Measurements from ENCODE around the gene FXYD5.
"Not testable (repeated sequence)": the region's sequence is repeated elsewhere in the genome, so short reads cannot be mapped to it uniquely, and the experiment has no call there.

Gene FXYD5

DNA sequence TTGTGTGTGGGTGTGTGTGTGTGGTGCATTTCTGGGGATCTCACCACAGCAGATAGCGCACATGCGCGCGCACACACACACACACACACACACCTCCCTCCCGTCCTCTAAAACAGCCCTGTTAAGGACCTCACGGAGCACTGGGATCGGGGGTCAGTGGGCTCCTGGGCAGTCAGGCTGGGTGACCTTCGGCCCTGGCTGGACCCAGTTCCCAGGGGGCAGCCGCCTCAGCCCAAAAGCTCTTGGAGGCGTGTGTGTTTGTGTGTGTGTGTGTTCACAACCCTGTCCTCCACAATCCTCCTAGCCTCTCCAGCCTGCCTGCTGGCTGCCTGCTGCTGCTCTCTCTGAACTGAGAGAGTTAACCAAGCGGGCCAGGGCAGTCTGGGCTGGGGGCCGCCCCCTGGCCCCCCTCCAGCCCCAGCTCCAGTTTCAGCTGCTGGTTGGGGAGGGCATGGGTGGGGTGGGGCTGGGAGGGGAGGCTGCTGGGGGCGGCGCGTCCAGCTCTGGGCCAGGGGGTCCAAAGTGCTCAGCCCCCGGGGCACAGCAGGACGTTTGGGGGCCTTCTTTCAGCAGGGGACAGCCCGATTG, 16.1 kb upstream of the FXYD5 start, which contains the start of gene FXYD1:
TSS of gene FXYD1 (plus strand) at position 520 of the 588 bp plus-strand sequence. CDS start 1,256 bp downstream, outside the sequence.
- DNase-seq (ENCODE audit: low spot score) = no peak

DNA sequence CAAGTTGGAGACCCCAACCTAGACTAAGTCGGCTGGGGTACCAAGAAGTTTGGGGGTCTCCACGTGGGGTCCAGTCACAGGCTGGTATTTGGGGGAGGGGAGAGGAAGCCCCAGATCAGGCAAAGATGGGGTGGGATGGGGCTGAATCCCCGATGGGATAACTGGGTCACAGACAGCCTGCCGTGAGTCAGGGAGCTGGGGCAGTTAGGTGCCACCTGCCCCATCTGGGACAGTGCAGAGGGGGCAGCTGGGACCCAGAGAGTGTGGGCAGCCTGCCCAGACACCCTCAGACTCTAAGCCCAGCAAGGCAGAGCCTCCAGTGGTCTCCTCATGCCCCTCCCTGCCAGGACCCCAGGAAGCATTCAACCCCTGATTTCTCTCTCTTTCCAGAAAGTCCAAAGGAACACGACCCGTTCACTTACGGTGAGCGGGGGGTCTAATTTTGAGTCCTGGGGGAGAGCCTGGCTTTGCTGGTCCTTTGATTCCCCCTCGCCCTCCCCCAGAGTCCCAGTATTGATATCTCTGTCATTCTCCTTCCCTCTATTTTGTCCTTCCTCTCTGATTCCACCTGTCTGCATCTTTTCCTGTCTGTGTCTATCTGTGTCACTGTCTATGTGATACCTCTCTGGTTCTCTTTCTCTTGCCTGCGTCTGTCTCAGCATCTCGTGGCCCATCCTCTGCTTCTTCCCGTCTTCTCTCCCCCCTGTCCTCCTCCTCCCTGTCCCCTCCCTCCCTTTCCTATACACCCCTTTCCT, 14.2 kb upstream of the FXYD5 start:
- no peak for DNase-seq (ENCODE audit: low spot score)

DNA sequence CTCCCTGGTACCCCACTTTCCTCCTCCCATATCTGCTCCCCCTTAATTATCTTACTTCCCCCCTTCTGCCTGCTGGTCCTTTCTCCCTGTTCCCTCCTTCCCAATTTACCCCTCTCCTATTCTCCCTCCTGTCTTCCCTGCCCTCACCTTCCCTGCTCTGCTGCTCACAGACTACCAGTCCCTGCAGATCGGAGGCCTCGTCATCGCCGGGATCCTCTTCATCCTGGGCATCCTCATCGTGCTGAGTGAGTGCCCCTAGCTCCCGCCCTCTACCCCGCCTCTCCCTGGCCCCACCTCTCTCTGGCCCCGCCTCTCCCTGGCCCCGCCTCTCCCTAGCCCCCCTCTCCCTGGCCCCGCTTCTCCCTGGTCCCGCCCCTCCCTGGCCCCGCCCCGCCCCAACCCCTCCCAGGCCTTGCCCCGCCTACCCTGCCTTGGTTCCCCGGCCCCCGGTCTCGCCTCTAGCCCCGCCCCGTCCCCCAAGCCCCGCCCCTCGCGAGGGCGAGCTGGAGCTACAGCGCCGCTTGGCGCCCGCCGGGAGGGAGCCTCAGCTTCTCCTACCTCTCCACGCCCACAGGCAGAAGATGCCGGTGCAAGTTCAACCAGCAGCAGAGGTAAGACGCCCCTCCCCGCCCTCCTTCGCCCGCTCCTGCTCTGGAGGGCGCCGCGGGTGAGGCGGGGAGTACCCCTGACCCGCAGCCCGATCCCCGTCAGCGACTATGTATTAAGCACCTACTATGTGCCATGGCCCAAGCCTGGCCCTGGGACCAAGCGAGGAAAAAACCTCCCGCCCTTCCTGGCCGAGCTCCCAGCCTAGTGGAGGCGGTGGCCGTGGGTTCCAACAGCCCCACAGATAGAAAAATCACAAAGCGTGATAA, 13.3 kb upstream of the FXYD5 start:
- peak; percentile 96 for DNase-seq (ENCODE audit: low spot score)

DNA sequence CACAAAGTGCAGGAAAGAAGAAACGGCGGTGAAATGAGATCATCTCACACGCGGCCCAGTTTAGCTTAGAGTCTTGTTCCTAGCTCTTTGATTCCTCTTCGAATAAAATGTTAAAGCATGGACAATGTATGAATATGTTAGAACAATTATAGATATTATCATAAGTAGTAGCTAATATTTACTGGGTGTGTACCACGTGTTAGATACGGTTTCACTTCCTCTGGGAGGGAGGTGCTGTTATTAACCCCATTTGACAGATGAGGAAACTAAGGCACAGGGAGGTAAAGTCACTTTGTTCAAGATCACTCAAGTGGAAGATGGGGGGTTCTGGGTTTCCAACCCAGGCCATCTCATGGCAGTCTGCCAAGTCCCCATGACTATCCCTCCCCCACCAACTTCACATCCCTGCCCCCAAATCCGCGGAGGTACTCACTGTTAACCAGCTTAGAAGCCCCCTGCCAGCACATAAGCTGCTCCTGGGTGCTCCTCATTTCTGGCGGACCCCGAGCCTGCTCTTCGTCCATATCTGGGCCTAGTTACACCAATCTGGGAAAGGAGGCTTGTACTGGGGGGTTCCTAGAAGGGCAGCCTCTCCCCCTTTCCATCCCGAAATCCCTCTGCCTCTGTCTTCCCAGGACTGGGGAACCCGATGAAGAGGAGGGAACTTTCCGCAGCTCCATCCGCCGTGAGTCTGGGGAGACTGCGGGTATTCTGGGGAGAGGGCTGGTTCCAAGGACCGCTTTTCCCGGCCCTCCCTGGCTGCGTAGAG, 12.5 kb upstream of the FXYD5 start:
- no peak for DNase-seq (ENCODE audit: low spot score)

DNA sequence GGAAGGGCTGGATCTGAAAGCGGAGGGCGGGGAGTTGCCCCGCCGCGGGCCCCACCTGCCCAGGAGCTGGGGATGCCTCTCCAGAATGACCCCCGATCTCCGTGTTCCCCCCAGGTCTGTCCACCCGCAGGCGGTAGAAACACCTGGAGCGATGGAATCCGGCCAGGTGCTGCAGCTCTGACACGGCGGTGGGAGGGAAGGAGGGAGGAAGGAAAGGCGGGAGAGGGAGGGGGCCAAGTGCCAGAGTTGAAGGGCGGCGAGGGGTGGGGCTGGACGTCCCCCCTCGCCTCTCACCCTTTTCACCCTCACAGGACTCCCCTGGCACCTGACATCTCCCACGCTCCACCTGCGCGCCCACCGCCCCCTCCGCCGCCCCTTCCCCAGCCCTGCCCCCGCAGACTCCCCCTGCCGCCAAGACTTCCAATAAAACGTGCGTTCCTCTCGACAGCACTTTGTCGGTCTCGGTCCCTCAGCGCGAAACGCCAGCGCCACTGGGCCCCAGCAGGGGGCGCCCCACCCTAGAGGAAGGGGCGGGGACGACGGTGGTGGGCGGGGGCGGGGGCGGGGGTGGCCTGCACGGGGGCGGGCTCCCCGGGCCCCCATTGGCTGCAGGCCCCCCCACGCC, 11.8 kb upstream of the FXYD5 start:
- DNase-seq (ENCODE audit: low spot score) = peak; percentile 78

DNA sequence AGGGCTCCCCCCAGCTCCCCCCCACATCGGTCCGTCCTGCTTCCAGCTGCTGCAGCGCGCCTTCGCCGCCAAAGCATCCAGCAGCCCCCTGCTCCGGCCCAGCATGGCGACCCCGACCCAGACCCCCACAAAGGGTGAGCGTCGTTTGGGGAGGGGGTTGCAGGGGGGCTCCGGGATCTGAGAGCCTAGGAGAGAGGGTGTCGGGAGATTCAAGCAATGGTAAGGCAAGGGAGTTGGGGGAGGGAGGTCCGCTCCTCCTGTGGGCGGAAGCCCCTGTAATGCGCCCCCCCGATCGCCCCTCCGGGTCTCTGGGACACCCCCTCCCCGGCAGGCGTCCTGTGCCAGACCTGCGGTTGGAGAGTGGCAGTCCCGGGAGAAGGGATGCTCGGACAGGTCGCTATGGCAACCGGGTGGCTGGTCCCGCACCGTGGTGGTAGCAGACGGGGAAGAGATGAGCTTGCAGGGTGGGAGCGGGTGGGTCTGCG, 11.3 kb upstream of the FXYD5 start, which contains the start of gene FXYD7:
TSS of gene FXYD7 (plus strand) at position 25 of the 485 bp plus-strand sequence. CDS start at position 104, 79 bp downstream.
- no peak for DNase-seq (ENCODE audit: low spot score)

DNA sequence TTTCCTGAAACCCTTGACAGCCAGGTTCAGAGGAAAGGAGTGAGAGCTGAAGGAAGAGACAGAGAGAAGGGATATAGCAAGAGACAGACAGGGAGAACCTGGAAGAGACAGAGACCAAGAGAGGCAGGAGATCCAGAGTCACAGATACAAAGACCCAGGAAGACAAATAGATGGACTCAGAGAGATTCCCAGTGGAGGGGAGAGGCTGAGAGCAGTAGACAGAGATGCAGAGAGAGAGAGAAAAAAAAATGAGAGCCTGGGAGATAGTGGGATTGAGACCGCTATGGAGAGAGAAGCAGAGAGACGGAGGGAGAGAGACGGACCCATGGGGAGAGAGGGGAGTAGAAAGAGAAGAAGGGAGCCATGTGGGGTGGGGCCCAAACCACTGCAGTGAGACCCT, 10.7 kb upstream of the FXYD5 start:
- no peak for DNase-seq (ENCODE audit: low spot score)

DNA sequence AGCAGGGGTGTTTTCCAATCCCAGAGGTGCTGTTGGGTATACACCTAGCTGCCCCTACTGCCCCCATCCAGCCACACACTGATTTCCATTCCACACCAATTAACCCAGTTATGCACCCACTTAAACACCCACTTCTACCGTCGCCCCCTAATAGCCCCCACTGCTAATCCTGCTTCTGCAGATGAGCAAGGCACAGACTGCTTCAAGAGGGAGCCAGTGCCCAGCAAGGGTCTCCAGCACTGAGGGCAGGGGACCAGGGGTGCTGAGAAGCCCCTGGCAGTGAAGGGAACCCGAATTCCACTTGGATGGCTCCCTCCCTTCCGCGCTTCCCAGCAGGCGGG, 10.3 kb upstream of the FXYD5 start:
- DNase-seq (ENCODE audit: low spot score) = no peak

DNA sequence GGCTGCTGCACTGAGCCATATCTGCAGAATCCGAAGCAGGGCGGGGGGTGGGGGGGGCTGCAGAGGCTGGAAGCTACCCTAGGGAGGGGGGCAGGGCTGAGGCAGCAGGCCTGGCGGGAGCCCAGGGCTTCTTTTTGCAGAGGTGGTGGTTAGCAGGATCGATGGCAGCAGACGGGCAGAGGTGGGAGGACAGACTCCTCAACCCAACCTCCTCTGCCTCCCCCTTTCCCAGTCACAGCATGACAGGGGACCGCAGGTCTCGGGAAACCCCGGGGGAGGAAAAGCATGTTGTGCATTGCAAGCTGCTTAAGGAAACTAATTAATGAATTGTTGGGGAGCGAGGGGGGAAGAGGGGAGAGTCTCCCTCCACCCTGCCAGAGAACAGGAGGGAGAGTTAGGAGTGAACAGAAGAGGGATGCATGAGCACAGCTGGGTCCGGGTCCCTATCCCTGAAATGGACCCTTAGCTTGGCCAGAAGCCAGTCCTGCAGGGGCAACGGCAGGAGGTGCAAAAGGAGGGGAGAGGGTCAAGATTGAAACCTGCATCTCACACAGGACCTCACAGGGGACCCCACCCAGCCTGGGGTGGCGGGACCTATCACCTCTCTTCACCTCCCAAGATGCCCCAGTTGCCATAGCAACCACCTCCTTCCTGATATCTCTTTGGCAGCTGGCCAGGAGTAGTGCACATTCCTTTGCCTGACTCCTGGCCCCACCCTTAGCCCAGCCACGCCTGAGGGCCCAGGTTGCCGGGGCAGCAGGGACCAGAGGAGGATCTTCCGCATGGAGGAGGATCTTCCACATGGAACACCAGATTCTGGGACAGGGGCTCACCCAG, 9.7 kb upstream of the FXYD5 start:
- no peak for DNase-seq (ENCODE audit: low spot score)

DNA sequence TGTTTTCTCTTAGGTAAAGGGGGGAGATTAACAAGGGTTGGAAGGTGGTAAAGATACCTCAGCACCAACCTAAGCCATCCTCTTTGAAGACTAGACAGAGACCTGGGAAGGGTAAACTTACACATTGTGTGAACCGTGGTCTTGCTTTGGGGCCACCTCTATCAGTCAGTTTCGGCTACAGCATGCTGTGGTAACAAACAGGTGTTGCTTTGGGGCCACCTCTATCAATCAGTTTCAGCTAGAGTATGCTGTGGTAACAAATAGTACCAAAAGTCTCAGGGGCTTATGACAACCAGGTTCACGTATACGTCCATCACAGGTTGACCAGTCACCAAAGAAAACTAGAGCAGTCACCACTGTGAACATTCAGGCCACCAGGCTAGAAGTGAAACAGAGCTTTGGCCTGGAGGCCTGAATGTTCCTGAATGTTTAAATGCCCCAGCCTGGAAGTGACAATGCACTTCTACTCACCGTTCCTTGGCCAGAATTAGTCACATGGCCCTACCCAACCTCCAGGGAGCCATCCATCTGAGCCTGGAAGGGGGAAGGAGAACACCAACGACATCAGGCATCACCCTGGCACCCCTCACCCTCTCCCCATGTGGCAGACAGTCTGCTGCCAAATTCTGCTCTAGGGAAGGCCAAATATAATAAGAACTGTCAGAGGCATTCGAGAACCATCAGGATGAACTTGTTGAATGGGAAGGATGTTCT, 7.6 kb upstream of the FXYD5 start:
- DNase-seq (ENCODE audit: low spot score) = no peak

DNA sequence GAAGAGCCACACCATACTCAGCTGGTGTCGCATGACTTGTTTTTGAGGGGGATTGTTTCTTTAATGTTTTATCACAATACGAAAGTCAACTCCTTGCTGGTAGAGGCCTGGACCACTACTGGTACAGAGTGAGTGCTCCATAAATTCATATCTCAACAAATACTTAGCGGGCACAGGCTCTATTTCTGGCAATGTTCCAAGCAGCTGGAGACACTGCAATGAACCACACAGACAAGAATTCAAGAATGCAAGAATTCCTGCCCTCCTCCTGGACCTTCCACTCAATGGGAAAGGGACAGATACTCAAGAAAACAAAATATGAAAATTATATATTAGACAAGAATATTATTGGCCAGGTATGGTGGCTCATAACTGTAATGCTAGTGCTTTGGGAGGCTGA, 5.1 kb upstream of the FXYD5 start:
- DNase-seq (ENCODE audit: low spot score) = no peak

DNA sequence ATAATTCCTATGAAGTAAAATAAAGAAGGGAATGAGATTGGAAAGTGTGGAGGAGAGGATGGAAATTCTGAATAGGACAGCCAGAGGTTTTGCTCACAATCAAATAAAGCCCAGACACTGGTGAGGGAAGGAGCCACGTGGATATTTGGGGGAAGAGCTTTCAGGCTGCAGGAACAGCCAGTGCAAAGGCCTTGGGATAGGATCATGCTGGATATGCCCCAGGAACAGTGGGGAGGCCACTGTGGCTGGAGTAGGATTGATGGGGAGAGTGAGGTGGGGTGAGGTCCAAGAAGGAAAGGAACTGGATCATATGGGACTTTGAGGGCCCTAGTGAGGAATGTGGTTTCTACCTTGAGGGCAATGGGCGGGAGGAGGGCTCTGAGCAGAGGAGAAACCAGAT, 4.1 kb upstream of the FXYD5 start:
- no peak for DNase-seq (ENCODE audit: low spot score)

DNA sequence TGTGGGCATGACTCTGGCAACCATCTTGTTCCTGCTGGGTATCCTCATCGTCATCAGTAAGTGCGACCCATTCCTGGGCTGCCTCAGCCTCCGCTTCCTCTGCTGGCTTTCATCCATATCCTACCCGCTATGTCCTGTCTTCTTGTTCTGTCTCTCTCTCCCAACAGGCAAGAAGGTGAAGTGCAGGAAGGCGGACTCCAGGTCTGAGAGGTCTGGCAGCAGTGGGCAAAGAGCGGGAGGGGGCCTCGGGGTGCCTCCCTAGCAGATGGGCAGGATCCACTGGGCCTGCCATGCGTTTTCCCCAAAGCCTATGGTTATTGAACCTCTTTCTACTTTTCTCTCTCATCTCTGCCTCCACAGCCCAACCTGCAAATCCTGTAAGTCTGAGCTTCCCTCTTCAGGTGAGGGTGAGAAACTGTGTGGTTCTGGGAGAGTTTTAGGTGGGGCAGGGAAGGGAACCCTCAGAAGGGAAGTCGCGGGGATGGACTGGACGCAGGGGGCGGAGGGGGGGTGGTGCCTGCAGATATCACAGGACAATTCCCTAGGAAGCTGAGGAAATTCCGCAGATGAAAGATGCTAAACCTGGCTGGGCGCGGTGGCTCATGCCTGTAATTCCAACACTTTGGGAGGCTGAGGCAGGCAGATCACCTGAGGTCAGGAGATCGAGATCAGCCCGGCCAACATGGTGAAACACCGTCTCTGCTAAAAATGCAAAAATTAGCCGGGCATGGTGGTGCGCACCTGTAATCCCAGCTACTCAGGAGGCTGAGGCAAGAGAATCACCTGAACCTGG, 3.1 kb upstream of the FXYD5 start:
- DNase-seq (ENCODE audit: low spot score) = no peak

DNA sequence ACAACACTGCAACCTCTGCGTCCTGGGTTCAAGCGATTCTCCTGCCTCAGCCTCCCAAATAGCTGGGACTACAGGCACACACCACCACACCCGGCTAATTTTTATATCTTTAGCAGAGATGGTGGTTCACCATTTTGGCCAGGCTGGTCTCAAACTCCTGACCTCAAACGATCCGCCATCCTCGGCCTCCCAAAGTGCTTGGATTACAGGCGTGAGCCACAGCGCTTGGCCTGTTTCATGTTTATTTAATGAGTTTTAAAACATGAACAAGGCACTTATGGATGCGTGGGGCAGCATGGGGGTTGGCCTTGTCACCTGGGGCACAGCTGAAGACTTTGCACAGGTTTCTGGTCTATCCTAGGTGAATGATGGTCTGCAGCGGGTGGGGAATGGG, 1.4 kb upstream of the FXYD5 start:
- DNase-seq (ENCODE audit: low spot score) = not testable (repeated sequence)

DNA sequence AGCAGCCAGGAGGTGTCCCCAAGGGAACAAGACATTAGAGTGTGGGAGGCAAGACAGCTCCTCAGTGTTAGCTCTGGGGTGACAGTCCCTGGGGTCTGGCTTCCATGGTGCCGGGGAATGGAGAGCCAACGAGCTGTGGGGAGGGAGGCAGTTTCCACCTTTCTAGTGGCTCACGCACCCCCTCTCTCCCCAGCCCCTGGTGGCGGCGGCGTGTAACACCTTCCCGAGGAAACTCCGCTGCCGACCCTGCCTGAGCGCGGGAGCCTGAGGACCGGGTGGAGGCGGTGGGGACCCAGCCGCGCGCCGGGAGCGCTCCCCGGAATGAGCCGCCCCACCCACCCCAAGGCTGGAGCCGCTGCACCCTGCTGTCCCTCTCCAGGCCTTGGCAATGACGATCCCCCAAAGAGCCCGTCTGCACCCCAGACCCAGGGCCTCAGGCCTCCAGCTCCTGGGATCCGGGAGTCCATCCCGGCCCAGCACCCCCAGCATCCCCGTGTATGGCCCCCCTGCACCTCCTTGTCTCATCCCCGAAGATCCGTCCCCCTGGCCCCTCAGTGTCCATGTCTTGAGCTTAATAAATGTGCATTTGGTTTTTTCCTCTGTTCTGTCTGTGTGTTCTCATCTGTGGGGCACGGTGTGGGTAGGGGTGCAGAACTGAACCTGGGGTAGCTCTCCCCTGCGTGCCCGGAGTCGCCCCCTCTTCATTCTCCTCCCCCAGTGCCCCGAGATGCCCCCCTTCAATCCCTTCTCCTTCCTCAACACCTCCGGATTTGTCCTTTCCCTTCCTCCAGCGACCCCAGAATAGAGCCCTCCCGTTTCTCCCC, 622 bp upstream of the FXYD5 start:
- peak; percentile 68 for DNase-seq (ENCODE audit: low spot score)

DNA sequence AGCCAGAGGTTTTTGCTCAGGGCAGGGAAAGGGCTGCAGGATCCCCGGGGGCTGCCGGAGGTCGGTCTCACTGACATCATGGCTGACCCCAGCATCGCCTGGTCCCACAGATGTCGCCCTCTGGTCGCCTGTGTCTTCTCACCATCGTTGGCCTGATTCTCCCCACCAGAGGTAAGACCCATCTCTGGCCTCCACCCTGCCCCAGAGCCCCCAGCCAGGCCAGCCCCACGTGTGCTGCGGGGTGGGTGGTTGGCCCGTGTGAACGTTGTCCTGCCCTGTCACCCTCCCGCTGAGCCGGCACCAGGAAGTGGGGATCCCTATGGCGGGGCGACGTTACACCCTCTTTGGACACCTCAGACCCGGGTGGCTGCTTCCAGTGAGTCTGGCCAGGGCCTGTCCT, 906 bp downstream of the FXYD5 start:
- DNase-seq (ENCODE audit: low spot score) = peak; percentile 37

DNA sequence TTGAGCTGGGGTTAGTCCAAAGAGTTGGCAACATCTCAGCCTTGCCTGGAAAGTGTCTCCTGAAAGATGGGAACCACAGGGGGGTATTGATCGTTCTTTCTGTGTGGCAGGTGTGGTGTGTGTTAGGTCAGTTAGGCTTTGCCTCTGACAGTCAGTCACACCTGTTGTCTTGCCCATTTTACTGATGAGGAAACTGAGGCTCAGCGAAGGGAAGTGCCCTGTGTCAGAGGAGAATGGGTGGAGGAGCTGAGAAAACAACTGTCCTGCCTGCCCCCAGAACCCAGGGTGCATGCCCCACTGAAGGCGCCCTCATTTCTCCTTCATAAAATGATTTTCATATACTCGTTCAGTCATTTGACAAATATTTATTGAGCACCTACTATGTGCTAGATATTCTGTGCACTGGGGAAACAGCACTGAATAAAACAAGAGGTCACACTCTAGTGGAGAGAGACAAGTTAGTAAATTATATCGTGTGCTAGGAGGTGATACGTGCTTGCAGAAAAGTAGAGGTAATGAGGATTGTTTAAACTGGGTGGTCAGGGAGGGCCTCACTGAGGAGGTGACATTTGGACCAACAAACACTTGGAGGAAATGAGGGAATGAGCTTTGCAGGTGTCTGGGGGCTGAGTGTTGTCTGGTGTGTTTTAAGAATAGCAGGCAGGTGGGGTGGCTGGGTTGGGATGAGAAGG, 1.6 kb downstream of the FXYD5 start:
- no peak for DNase-seq (ENCODE audit: low spot score)

DNA sequence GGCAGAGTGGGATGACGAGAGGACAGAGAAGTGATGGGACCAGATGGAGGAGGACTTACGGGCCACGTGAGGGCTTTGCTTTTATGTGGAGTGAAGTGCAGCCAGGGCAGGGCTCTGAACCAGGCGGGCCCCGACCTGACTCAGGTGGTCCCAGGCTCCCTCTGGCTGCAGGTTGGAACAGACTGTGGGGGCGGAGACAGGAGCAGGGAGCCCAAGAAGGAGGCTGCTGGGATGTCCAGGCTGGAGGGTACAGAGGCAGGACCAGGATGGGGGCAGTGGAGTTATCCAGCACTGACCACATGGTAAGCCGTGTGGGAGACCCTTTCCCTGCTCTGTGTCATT, 2.1 kb downstream of the FXYD5 start:
- DNase-seq (ENCODE audit: low spot score) = no peak
